HG02852 (cell line): Measurements from ENCODE around the gene ADIRF.
"Not testable (repeated sequence)": the region's sequence is repeated elsewhere in the genome, so short reads cannot be mapped to it uniquely, and the experiment has no call there.

Experiments
- ATAC-seq: cut with Tn5 transposase; IDR thresholded peaks from one replicate; pipeline ENCODE4 v1.9.1; 2021; ENCODE audit warnings: mild to moderate bottlenecking, moderate library complexity; ENCODE audit not compliant: unreplicated experiment

Gene ADIRF

DNA sequence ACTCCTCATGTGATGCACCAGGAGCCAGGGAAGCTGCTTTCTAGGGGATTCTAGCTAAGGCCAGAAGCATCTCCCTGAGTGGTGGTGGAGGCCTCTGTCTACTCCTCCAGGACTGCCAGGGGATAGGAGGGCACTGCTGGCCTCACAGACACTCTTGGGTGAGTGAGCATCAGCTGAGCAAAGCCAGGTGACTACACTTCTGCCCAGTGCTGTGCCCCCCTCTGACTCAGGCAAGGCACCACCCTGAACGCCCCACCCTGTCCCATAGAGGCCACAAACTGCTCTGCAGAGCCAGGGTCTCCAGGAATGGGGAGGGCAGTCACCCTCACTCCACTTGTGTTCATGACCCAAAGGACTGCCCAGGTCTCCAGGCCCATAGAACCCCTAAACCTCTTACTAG, 51.2 kb downstream of the ADIRF start:
- ATAC-seq = not testable (repeated sequence)

DNA sequence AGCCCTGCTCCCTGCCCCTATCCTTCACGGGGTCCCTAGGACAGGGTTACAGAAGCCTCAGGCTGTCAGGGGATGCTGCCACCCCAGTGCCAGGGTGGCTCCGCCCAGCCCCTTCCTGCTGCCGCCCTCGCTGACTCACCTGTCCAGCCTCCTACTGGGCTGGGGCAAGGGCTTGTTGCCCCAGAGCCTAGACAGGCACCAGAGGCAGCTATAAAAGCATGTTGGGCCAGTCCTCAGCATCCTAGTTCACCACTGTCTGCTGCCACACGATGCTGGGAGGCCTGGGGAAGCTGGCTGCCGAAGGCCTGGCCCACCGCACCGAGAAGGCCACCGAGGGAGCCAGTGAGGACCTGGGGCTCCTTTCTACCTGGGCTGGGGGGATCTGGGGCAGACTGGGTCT, 51.8 kb downstream of the ADIRF start, which contains the start of gene FAM25A:
FAM25A (plus strand) TSS at position 239 of the 400 bp plus-strand sequence; CDS start at position 270, 31 bp downstream.
- not testable (repeated sequence) for ATAC-seq
